ENCODE results near the gene MBD3.
A peak's percentile ranks its signal among the peaks of the same experiment; 100 is the strongest.

MBD3 gene

GRCh38 chr19:1592024-1592754 is 476 bp downstream of the MBD3 start:
- DNase-seq = peak; percentile 67 to 87

GRCh38 chr19:1591421-1592023 is 1.1 kb downstream of the MBD3 start:
- DNase-seq = no peak

GRCh38 chr19:1590641-1591397 is 1.8 kb downstream of the MBD3 start:
- DNase-seq = no peak

GRCh38 chr19:1587872-1588271 is 4.8 kb downstream of the MBD3 start:
- no peak for DNase-seq

GRCh38 chr19:1585243-1585580 is 7.5 kb downstream of the MBD3 start:
- DNase-seq = no peak

GRCh38 chr19:1584500-1585242 is 8.0 kb downstream of the MBD3 start:
- no peak for DNase-seq

GRCh38 chr19:1582201-1582600 is 10.5 kb downstream of the MBD3 start:
- no peak for DNase-seq

- no peak for DNase-seq
Measured at GRCh38 chr19:1580957-1581356, 11.7 kb downstream of the MBD3 start.

GRCh38 chr19:1580382-1580781 is 12.3 kb downstream of the MBD3 start:
- DNase-seq = no peak

- DNase-seq = no peak
Measured at GRCh38 chr19:1579222-1579621, 13.4 kb downstream of the MBD3 start.

GRCh38 chr19:1577929-1578618 is 14.6 kb downstream of the MBD3 start:
- no peak for DNase-seq

- DNase-seq = peak in 1 of 2 experiments; percentile 26
Measured at GRCh38 chr19:1577090-1577928, 15.4 kb downstream of the MBD3 start.

- no peak for DNase-seq
Measured at GRCh38 chr19:1576242-1577089, 16.2 kb downstream of the MBD3 start.

GRCh38 chr19:1575323-1576241 is 17.1 kb downstream of the MBD3 start:
- DNase-seq = no peak

- DNase-seq = no peak
Measured at GRCh38 chr19:1574354-1575136, 18.1 kb downstream of the MBD3 start.

GRCh38 chr19:1572795-1573194 is 19.9 kb downstream of the MBD3 start:
- no peak for DNase-seq

GRCh38 chr19:1571358-1571757 is 21.3 kb downstream of the MBD3 start:
- no peak for DNase-seq

GRCh38 chr19:1570836-1571235 is 21.8 kb downstream of the MBD3 start:
- DNase-seq = no peak

GRCh38 chr19:1569997-1570396 is 22.7 kb downstream of the MBD3 start:
- DNase-seq = no peak

Data from NCI-H187 (cell line).